ENCODE results near the gene FAM25A.
"Not testable (repeated sequence)": the region's sequence is repeated elsewhere in the genome, so short reads cannot be mapped to it uniquely, and the experiment has no call there.

The FAM25A gene

GRCh38 chr10:87020056-87020455, at the start of gene FAM25A:
Gene FAM25A (plus strand): TSS chr10:87020294. CDS start chr10:87020325, 31 bp downstream.
- DNase-seq, result not testable (repeated sequence)

DNA sequence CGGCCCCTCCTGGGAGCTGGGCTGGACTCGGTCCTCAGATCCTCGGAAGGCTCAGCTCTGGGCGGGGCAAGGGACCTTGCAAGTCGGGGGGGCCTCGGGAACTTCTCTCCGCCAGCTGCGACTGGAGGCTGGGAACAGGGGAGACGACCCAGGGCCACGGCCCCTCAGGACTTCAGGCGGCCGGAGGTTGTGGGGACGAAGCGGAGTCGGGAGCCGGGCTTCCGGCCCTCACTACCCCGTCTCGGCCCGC, 49.2 kb upstream of the FAM25A start:
- no peak for DNase-seq

GRCh38 chr10:86971232-86971991, 48.7 kb upstream of the FAM25A start:
- peak; percentile 92 for DNase-seq

DNA sequence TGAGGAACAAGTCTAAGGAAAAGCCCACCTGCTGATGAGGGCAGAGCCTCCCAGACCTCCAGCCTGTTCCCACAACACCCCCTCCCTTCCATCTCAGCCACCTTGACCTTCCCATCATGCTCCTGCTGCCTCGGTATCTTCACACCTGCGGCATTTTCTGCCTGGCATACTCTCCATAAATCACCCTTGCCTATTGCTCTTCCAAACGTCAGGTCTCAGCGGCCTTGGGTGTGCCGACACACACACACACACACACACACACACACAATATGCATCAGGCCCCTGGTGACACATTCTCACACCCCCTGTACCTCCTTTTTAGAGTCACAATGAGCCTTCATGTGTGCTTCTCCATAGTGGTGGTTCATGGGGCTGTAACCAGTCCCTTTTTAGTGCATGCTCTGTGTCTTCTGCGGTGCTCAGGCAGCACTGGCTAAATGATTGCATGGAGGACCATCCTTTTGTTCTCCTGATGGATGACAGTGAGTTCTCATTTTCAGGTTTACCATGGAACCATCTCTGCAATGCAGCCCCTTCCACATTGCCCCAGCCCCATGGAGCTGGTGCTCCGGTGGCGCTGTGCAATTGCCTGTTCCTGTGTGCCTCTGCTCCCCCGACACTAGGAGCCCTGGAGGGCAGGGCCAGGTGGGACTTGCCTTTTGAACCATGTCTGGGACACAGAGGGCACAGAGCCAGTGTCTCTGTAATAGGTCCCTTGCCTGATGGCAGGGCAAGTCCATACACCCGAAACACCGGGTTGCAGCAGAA, 47.3 kb upstream of the FAM25A start:
- DNase-seq, result no peak

- DNase-seq, result no peak
Observed at GRCh38 chr10:86974484-86974883, 45.6 kb upstream of the FAM25A start.

DNA sequence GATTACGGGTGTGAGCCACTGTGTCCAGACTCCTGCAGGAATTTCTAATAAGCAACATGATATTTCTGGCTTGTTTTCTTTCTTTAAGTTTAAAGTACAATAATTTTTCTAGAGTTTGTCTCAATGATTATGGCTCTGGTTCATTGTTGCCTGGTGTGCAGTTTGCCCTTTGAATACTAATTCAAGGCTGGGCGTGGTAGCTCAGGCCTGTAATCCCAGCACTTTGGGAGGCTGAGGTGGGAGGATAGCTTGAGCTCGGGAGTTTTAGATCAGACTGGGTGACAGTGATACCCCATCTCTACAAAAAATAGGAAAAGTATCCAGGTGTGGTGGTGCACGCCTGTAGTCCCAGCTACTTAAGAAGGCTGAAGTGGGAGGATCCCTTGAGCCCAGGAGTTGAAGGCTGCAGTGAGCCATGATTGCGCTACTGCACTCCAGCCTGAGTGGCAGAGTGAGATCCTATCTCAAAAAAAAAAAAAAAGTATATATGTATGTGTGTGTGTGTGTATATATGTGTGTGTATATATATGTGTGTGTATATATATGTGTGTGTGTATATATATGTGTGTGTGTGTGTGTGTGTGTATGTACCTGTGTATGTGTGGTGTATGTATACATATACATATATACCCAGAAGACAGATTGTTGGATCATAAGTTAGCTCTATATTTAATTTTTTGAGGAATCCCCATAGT, 43.6 kb upstream of the FAM25A start:
- DNase-seq, result no peak

DNA sequence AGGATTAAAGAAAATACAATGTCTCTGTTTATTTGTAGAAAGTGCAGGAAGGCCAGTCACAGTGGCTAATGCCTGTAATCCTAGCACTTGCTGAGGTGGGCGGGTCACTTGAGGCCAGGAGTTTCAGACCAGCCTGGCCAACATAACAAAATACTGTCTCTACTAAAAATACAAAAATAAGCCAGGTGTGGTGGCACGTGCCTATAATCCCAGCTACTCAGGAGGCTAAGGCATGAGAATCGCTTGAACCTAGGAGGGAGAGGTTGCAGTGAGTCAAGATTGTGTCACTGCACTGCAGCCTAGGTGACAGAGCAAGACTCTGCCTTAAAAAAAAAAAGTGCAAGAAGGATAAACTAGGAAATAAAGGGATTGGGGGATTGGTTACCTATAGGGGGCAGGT, 41.6 kb upstream of the FAM25A start:
- DNase-seq, result not testable (repeated sequence)

- no peak for DNase-seq
Observed at GRCh38 chr10:86979296-86979818, 40.7 kb upstream of the FAM25A start.

DNA sequence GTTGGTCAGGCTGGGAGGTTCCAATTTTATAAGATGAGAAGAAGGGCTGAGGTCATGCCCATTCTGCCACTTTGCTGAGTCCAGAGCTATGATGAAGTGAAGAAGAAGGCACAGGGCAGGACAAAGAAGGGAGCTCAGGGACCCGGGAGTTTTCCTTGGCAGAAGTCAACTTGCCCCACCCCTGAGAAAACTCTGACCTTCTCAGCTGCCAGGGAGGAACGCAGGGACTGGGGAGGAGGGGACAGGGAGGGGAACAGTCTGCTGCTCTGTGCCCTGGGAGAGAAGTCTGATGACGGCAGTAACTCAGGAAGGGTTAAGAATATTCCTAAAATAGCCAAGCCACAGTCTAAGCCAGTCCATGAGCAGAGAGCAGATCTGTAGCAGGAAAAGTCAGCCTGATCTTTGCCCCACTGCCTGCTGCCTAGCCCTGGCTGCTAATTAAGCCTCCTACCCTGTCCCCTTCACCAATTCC, 40.1 kb upstream of the FAM25A start:
- no peak for DNase-seq

DNA sequence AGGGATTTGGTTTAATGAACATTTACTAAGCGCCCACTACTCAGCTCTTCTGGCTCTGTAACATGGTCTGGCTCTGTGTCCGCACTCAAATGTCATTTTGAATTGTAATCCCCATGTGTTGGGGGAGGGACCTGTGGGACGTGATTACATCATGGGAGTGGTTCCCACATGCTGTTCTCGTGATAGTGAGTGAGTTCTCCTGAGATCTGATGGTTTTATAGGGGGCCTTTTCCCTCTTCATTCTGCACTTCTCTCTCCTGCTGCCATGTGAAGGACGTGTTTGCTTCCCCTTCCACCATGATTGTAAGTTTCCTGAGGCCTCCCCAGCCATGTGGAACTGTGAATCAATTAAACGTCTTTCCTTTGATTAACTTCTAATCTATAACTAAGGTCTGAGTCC, 39.1 kb upstream of the FAM25A start:
- DNase-seq, result not testable (repeated sequence)

GRCh38 chr10:86981716-86982115, 38.4 kb upstream of the FAM25A start:
- no peak for DNase-seq

DNA sequence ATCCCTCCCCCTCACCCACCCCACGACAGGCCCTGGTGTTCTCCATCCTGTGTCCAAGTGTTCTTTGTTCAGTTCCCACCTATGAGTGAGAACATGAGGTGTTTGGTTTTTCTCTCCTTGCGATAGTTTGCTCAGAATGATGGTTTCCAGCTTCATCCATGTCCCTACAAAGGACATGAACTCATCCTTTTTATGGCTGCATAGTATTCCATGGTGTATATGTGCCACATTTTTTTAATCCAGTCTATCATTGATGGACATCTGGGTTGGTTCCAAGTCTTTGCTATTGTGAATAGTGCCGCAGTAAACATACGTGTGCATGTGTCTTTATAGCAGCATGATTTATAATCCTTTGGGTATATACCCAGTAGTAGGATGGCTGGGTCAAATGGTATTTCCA, 35.6 kb upstream of the FAM25A start:
- DNase-seq, result not testable (repeated sequence)

DNA sequence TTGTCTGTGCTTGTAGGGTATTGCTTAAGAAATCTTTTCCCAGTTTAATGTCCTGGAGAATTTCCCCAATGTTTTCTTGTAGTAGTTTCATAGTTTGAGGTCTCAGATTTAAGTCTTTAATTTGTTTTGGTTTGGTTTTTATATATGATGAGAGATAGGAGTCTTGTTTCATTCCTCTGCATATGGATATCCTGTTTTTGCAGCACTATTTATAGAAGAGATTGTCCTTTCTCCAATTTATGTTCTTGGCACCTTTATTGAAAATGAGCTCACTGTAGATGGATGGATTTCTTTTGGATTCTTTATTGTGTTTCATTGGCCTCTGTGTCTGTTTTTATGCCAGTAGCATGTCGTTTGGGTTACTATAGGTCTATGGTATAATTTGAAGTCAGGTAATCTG, 31.6 kb upstream of the FAM25A start:
- DNase-seq, result no peak

DNA sequence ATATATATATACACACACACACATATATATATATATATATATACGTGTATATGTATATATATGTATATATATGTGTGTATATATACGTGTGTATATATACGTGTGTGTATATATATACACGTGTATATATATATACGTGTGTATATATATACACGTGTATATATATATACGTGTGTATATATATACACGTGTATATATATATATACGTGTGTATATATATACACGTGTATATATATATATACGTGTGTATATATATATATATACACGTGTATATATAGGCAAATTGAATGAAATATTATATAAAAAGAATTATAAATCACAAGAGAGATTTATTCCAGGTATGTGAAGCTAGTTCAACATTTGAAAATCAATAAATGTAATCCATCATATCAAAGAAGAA, 28.7 kb upstream of the FAM25A start:
- DNase-seq, result not testable (repeated sequence)

GRCh38 chr10:86992456-86992855, 27.6 kb upstream of the FAM25A start:
- DNase-seq, result no peak

GRCh38 chr10:86992929-86993328, 27.2 kb upstream of the FAM25A start:
- DNase-seq, result no peak

- DNase-seq, result not testable (repeated sequence)
Observed at GRCh38 chr10:86999802-87000403, 20.2 kb upstream of the FAM25A start.

GRCh38 chr10:87000491-87000890, 19.6 kb upstream of the FAM25A start:
- DNase-seq, result no peak

DNA sequence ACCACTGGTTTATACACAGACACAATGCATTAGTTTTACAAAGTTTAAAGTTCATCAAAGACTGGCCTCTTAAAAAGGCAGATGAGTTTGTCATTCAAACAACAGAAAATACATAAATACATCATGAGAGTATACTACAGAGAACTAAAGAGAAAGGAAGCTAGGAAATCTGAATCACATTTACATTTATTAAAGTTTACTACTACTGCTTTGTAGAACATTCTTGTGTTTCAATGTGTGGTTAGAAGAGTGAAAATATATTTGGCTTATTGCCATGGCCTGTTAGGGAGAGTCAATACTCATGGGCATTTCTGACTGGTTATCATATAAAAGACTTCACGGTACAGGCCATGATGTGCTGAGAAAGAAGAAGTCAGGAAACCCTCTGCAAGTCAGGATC, 13.0 kb upstream of the FAM25A start:
- not testable (repeated sequence) for DNase-seq

GRCh38 chr10:87007674-87008073, 12.4 kb upstream of the FAM25A start:
- DNase-seq, result not testable (repeated sequence)

DNA sequence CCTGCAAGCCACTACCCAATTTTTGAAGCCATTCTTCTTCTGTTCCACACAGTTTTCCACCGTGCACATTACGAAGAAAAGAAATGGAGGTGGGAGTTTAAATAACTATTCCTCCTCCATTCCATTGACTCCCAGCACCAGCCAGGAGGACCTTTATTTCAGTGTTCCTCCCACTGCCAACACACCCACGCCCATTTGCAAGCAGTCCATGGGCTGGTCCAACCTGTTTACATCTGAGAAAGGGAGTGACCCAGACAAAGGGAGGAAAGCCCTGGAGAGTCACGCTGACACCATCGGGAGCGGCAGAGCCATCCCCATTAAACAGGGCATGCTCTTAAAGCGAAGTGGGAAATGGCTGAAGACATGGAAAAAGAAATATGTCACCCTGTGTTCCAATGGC, 11.8 kb upstream of the FAM25A start:
- not testable (repeated sequence) for DNase-seq

GRCh38 chr10:87009134-87009696, 10.9 kb upstream of the FAM25A start:
- DNase-seq, result not testable (repeated sequence)

GRCh38 chr10:87013528-87013927, 6.6 kb upstream of the FAM25A start:
- DNase-seq, result peak; percentile 2
